Measurements from ENCODE around the gene SORCS2.
A peak's percentile ranks its signal among the peaks of the same experiment; 100 is the strongest.

The SORCS2 gene

DNA sequence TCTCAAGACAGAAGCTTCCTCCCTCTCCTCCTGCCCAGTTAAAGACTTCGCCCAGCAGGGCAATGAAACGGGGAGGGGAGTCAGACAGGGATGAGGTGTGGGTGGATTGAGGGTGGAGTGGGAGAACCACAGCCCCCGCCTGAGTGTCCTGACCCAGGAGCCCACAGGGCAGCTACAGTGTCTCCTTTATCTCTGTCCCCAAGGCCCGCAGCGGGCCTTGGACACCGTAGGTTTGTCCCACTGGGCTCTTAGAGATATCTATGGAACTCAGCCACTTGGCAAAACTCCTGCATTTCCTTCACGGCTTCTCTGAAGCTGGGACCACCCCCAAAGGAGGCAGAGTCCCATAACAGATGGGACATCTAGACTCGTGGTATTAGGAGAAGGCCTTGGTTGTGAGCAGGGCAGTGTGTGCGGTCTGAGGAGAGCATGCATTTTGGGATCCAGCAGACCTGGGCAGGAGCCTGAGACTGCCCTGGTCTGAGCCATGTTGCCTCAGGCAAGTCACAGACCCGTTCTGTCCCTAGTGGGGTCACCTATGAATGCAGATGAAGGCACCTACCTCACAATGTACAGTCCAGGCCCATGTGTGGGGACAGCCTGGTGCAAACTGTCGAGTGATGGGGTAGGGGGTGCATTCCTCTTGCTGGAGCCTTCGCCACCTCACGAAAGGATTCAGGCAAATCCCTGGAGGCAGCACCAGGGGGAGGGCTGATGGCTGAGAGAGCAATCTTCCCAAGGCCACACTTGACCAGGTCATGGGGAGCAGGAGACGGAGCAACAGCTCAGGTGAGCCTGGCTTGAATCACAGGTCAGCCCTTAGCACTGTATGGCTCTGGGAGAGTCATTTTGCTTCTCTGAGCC, 468.1 kb downstream of the SORCS2 start:
- no peak for DNase-seq

DNA sequence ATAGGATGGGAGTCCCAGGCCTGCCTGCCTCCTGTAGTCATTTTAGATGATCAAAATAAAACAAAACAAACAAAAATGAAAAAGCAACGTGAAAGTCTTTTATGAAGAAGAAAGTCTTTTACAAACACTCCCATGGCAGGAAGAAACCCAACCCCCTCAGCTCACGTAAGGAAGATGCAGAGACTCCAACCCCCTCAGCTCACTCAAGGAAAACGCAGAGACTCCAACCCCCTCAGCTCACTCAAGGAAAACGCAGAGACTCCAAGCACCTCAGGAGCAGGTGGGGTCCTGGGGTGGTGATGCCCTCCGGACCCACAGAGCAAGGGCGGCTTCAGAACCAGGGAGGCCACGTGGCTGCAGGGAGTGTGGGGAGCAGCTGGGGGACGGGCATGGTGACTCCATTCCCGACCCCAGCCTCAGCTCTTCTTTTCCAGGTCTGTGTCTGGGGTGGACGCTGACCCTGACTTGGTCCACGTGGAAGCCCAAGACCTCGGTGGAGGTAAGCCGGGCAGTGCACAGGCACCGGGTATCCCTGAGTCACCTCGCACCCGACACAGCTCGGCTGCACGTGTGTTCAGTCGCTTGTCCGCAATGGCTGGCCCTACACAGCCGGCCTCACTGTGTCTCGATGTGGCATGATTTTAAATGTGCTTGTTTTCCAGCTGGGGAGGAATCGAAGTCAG, 468.9 kb downstream of the SORCS2 start:
- DNase-seq, result no peak

DNA sequence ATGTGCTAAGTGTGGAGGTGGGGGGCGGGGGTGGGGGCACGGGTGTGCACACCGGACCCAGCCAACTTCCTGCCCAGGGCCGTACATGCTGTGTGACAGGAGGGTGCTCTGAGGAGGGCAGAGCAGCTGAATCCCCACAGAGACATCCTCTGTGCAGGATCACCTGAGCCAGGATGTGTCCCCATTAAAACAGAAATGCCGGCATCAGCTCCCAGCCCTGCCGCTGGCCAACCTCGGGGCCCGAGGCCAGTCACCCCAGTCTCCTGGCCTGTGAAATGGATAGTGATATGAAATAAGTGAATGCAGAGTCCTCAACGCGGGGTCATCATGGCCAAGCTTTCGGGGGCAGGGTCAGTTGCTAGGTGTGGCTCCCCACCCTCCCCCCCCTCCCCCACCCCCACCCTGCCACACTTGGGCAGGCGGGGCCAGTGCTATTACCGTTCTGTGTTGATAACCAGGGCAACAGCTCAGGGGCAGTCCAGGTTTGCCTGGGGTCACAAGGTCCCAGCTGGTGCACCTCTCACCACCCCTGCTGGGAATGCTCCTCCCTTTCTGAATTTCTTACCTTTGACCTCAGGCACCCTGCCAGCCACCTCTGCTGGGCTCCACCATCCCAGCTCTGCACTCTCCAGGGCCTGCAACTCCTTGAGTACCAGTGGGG, 469.6 kb downstream of the SORCS2 start:
- no peak for DNase-seq

DNA sequence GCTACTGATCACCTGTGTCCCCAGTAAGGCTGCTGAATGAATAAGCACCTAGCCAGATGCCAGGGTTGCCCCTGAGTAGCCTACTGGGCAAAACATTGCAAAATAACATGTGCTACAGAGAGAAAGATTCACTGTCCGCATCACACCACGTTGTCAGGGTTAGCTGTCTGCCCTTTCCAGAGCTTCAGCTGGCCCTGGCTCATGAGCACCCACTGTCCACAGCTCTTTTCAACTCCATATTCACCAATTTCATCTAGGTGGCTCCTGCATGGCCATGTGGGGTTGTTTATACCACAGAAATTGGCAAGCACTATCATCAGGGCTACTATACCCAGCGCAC, 470.1 kb downstream of the SORCS2 start:
- DNase-seq, result no peak

DNA sequence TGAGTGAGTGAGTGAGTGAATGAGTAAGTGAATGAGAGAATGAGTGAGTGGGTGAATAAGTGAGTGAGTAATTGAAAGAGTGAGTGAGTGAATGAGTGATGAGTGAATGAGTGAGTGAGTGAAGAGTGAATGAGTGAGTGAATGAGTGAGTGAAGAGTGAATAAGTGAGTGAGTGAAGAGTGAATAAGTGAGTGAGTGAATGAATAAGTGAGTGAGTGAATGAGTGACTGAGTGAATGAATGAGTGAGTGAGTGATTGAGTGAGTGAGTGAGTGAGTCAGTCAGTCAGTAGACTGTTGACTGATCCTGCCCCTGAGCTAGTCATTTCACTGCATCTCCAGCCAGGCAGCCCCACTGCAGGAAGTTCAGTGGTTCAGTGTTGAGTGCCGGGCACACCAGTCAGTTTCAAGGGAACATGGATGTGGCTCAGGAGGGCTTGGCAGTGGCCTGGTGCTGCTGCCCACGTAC, 470.8 kb downstream of the SORCS2 start:
- no peak for DNase-seq

DNA sequence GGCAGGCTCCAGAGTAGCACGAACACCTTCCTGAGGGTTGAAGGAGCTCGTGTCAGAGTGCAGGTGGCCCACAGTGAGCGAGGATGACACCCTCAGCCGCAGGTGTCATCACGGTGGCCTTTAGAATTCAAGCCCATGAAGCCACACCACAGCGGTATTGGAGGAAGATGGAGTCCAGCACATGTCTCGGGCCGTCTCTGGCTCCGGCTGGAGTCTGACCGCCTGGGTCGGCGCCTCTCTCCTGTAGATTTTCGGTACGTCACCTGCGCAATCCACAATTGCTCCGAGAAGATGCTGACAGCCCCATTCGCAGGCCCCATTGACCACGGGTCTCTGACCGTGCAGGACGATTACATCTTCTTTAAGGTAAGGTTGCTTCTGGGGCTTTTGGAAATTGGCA, 471.8 kb downstream of the SORCS2 start:
- no peak for DNase-seq

DNA sequence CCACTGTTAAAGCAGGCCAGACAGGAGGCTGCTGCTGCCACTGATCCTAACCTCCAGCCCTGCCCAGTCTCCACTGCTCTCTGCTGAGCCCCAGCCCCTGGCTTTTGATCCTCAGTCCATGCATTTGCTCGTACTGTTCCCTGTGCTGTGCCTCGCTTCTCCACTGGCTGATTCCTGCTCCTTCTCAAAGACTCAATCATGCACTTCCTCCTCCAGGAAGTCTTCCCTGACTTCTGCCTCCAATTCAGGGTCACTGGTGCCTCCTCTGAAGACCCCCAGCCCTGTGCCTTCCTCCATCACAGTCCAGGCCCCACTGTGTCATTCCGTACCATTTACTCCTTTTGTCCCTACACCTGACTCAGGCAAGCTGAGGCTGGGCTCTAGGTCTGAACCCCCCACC, 473.0 kb downstream of the SORCS2 start:
- no peak for DNase-seq

DNA sequence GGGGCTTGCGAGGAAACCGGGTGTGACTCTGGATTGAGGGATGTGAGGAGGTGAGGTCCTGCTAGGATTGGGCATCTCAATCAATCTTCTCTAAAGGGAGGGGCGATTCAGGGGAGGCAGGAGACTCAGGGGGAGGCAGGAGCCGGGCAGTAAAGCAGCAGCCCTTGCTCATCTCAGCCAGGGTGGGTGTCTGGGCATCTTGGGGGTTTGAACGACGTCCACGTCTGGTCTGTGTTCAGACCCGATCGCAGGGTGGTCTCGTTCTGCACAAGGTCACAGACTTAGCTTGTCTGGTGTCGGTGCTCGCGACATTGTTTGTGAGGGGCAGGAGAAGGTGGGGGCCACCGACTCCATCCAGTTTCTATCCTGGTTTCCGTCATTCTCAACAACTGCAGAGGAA, 473.7 kb downstream of the SORCS2 start:
- DNase-seq, result no peak

DNA sequence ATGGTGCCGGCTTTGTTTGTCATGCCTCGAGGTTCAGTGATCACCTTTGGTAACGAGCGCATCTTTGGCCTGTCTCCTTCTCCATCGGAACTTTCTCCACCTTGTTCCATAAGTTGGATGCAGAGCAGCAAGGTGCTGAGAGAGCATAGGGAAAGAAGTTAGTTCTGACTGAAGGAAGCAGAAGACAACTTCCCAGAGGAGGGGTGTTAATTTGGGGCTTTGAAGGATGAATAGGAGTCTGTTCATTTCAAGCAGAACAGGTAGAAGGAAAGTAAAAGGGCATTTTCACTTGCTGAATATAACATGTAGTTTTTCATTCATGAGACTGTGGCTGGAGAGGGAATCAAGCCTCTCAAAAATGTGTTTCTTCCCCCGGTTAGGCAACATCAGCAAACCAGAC, 474.4 kb downstream of the SORCS2 start:
- no peak for DNase-seq

DNA sequence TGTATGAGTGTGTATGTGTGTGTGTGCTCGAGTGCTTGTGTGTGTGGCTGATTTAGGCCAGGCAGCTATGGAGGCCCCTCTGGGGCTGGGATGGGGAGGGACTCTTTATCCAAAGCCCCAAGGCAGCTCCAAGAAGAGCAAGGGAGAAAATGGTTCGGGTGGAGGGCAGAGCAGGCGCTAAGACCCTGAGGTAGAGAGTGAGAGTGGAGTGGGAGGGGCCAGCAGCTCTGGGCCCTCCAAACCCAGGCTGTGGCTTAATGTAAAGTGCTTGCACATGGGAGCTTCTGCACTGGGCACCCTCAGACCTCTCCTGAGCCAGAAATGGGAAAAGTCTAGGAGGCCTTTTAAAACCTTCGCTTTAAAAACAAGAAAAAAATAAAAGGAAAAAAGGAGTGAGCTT, 475.9 kb downstream of the SORCS2 start:
- DNase-seq, result no peak

DNA sequence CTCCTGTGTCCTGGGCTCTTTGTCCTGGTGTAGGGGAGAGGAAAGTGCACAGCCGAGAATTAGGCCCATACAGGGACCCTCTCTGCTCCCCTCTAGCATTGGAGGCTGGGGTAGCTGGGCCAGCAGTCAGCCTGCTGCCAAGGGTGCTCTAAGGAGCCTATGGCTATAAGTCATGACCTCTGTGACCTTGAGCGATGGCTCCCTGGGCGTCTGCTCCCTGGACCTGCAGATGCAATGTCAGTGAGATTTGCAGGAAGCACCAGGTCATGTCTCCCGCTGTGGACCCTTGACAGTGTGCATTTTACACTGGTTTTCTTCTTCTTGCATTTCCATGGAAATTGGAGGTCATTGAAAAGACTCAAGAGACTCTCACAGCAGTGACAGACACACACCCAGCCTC, 476.5 kb downstream of the SORCS2 start:
- DNase-seq, result no peak

DNA sequence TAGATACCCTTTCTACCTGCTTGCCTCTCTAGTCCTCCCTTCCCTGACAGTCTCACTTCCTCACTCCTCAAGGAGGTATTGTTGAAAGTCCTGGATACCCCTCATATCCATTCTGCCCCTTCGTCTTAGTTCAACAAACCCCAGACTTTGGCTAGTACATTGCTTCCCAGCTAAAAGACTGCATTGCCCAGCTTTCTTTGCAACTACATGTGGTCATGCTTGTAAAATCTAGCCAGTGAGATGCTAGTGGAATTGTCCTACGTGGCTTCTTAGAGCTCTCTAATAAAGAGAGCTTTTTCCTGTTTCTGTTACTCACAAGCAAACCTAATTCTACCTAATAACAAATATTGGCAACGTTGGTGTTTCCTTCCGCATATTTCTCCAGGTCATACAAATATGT, 480.3 kb downstream of the SORCS2 start:
- no peak for DNase-seq

DNA sequence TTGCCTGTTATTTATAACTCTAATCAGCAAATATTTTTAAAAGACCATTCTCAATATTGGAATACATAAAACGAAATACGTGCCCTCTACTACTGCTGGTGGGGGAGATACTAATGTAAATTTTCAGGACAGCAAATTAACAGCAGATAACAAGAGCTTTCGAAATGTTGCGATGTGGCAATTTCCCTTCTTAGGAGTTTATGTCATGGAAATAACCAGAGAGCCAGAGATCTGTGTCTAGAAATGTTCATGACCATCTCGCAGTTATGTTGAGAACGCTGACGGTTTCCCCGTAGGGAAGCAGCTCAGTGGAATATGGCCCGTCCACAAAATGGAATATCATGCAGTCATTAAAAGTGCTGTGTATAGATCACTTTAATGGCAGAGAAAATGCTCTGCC, 480.8 kb downstream of the SORCS2 start:
- DNase-seq, result no peak

DNA sequence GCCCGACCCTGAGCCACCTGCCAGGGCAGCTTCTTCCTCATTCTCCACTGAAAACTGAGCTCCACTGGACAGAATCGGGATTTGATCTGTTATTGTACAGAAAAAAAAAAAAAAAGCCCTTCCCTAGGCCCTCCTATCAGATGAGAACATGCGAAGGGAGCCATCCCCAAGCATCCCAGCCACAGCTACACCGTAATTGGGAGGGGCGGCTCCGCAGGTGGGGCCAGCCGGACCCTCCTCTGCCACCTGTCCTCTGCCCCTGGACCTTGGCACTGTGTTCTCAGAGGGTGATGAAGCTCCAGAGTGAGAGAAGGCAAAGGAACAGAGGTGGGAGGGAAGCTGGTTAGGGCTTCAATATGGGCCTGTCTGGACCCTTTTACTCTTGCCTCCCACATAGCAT, 482.4 kb downstream of the SORCS2 start:
- DNase-seq, result no peak

DNA sequence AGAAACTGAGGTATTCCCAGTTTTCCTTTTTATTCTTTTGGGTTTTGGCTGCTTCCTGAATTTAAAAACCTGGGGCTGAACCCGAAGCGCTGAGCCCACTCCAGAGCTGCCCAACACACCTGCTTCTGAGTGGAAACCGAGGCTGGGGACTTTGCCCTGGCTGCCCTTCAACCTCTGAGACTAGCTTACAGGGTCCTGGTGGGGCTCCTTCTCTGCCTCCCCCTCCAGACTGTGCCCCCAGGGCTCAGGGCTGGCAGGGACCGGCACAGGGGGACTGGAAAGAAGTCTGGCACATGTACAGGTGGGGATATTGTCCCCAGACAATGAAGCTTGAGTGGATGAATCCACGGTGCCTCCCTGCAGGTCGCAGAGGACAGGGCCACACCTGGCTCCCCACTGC, 482.8 kb downstream of the SORCS2 start:
- no peak for DNase-seq

DNA sequence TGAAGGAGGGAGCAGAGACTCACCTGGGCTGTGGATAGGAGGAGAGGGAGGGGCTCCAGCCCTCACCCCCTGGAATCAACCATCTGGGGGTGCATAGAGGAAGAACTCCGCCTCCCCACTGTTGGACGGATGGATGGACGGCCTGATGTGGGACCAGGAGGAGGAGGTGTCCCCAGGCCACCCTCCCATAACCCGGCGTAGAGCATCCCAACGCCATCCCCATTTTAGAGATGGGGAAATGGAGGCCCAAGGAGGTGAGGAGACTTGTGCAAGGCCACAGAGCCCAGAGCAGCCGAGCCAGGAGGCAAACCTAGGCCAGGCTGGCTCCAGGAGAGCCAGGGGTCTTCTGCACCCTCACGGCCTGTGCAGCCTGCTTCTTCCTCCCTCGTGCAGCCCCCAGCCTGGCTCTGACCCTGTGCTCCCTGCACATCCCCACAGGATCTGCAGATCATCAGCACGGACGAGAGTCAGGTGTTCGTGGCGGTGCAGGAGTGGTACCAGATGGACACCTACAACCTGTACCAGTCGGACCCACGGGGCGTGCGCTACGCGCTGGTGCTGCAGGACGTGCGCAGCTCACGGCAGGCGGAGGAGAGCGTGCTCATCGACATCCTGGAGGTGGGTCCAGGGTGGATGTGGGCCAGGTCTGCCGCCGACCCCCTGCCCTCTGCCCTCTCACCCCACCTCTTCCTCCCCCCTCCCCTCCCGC, 483.4 kb downstream of the SORCS2 start:
- DNase-seq, result no peak

DNA sequence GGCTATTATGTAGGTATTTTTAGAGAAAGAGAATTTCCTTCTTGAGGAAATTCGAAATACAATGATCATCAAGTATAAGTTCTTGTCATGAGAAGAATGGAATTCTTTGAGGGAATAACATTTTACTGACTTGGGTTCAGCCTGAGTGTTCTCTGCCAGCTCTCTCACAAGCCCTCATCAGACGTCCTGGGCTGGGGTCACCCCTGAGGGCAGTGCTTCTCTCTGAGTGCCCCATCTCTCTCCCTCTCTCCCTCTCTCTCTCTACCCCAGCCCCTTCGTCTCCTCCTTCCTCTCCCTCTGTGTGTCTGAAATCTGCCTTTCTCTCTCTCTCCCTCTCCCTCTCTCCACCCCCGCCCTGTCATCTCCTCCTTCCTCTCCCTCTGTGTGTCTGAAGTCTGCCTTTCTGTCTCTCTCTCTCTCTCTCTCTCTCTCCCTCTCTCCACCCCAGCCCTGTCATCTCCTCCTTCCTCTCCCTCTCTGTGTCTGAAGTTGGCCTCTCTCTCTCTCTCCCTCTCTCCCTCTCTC, 484.1 kb downstream of the SORCS2 start:
- DNase-seq, result no peak

DNA sequence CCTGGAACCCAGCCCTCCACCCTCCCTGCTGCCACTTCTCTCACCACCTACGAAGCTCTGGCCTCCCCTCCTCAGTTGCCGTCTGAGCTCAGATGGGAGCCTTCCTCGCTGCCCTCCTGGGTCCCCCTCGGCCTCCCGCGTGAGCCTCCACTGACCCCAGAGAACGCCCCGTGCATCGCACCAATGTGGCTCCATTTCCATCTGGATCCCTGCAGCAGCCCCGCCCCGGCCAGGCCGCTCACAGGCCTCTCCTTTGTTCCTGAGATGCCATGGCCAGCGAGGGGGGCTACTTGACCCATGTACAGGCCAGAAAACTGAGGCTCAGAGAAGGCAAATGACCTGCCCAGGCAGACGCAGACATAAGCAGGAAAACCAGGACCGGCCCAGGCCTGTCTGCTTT, 484.7 kb downstream of the SORCS2 start:
- DNase-seq, result no peak

DNA sequence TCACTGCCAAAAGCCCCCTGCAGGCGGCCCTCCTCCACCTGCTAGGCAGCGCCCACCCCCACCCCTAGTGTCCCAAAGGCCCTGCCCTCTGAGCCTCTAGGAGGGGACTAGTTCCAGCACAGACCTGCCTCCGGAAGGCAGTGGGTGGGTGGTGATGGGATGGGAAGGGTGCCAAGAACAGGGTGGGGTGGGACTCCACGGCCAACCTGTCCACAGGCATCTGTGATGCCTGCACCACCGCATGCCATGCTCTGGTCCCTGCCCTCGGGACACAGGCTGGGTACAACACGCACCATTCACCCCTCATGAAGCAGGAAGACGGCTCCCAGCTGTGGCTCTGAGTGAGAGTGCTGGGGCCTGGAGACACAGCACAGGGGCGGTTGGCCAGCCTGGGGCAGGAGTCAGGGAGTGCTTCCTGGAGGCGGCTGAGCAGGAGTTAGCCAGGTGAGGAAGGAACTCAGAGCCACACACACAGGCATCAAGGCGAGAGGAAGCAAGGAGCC, 485.5 kb downstream of the SORCS2 start:
- peak; percentile 2 for DNase-seq

DNA sequence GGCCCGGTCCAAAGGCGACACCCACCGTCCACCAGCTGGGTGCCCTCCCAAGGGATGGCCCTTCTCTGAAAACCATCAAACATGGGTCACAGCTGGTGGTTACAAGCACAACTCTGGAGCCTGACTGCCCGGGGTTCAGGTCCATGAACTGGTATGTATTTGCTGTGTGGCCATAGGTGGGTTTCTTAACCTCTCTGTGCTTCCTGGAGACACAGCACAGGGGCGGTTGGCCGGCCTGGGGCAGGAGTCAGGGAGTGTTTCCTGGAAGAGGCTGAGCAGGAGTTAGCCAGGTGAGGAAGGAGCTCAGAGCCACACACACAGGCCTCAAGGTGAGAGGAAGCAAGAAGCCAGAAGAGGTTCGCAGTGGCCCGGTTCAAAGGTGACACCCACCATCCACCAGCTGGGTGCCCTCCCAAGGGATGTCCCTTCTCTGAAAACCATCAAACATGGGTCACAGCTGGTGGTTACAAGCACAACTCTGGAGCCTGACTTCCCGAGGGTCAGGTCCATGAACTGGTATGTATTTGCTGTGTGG, 486.0 kb downstream of the SORCS2 start:
- DNase-seq, result no peak

DNA sequence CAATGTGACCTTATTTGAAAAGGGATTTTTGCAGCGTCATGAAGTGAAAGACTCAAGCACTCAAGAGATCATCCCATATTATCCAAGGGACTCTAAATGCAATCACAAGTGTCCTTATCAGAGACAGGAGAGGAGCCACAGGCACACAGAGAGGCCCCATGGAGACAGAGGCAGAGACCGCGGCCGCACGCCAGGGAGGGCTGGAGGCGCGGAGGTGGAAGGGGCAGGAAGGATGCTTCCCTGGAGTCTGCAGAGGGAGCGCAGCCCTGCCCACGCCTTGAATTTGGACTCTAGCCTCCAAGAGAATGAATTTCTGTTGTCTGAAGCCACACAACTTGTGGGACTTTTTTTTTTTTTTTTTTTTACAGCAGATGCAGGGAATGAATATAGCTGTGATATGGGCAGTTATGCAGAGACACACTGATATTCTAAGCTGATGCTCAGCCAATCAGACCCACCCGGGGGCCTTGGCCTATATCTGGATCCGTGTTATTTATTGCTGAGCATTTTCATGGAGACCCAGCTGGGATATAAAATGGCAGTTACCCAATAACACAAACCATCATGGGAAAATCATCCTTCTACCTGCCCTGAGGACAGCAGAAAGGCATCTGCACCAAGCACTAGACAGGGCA, 487.2 kb downstream of the SORCS2 start:
- DNase-seq, result no peak

DNA sequence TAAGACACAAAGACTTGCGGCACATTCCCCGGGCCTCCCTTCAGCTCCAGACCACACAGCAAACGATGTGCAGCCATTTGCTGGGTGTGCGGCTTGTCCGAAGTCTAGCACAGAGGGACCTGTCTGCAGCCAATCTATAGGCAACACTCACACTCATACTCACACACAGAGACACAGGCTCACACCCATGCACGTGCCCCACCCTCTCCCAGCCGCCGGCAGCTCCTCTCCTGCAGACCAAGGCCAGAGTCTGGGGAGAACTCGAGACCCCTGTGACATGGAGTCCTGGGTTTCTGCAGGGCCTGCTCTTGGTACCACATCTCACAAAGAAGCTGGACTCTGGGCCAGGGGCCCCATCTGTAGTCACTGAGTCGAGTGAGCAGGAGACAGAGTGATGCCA, 487.8 kb downstream of the SORCS2 start:
- no peak for DNase-seq
